H1 (cell line): ENCODE results near the gene MRPL34. TPM values are rescaled to one million over a fixed set of nuclear protein-coding genes. Genes with fewer than 3 reads are reported as not detected.

Experiments used
- RXRA ChIP-seq: IDR thresholded peaks from 2 replicates; pipeline ENCODE4 v1.6.1; 2011; ENCODE audit warnings: low read depth, mild to moderate bottlenecking, low read length, moderate library complexity; ENCODE audit not compliant: insufficient read depth
- TAF7 ChIP-seq: optimal IDR thresholded peaks from 2 replicates; pipeline ENCODE3; 2011; ENCODE audit warnings: low read depth, mild to moderate bottlenecking, inconsistent platforms, low read length, moderate library complexity, borderline replicate concordance
- polyA plus RNA-seq, 7 experiments: library from polyadenylated mRNA; depleted of rRNA in 3 of 7; stranded (reverse) in 5 of 7; unstranded in 2 of 7; fragments of >200 nt in 5 of 7; fragments of 200-250 nt in 2 of 7; gene quantifications; 1 replicate in 5 of 7; 2 replicates in 1 of 7; 4 replicates in 1 of 7; pipeline versions ENCODE4 v1.2.1 to v1.2.3, GENCODE V29; 2011 to 2013; ENCODE audit warnings: missing spikeins in 2 of 7, mixed read lengths in 2 of 7
- total RNA-seq: library from RNA; stranded (reverse); fragmentation: NEBNext Ultra II Directional; extraction: Animal tissue kit (Norgen Biotek cat#: 25700); gene quantifications from 2 replicates; pipeline ENCODE4 v1.2.1, GENCODE V29; 2021

MRPL34 gene
- total and polyA plus RNA-seq, 2 of the 8 experiments (the other 6 are each of a cell fraction or from before 2014, with no cell fraction given): 91.9 to 99.6 TPM

DNA sequence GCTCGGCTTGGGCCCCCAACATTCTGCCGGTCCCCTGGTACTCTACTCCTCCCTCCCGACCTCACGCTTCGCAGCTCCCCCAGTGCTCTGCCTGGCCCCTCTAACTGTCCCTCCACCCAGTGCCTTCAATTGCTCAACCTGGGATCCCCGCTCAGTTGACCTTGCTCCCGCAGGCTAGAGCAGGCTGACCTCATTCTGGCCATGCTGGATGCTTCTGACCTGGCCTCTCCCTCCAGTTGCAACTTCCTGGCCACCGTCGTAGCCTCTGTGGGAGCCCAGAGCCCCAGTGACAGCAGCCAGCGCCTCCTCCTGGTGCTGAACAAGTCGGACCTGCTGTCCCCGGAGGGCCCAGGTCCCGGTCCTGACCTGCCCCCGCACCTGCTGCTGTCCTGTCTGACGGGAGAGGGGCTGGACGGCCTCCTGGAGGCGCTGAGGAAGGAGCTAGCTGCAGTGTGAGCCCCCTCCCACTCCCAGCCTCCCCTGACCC is 35.2 kb downstream of the MRPL34 start (continued):
- no peak for TF ChIP-seq TAF7
- TF ChIP-seq RXRA: no peak
